Islet of Langerhans (tissue), 1 donor: Measurements from ENCODE around the gene ZNF710.
"Not testable (repeated sequence)": the region's sequence is repeated elsewhere in the genome, so short reads cannot be mapped to it uniquely, and the experiment has no call there.

ENCODE experiments used
- FAIRE-seq: peaks from one replicate; lab custom pipeline; 2011; peaks lifted over from hg19 to GRCh38; lab: Jason Lieb, UNC

The ZNF710 gene

GRCh38 chr15:90104551-90104950 lies 103.4 kb downstream of the ZNF710 start:
- no peak for FAIRE-seq

- FAIRE-seq, result no peak
Observed at GRCh38 chr15:90105521-90105920, 104.4 kb downstream of the ZNF710 start.

GRCh38 chr15:90106522-90107117 lies 105.5 kb downstream of the ZNF710 start:
- no peak for FAIRE-seq

GRCh38 chr15:90108038-90108437 lies 106.9 kb downstream of the ZNF710 start:
- FAIRE-seq, result not testable (repeated sequence)

GRCh38 chr15:90109163-90109751 lies 108.1 kb downstream of the ZNF710 start:
- not testable (repeated sequence) for FAIRE-seq

GRCh38 chr15:90113166-90113565 lies 112.0 kb downstream of the ZNF710 start:
- no peak for FAIRE-seq

GRCh38 chr15:90114451-90114901 lies 113.4 kb downstream of the ZNF710 start:
- FAIRE-seq, result no peak

- no peak for FAIRE-seq
Observed at GRCh38 chr15:90115783-90116182, 114.7 kb downstream of the ZNF710 start.

GRCh38 chr15:90119367-90119766 lies 118.2 kb downstream of the ZNF710 start:
- no peak for FAIRE-seq

GRCh38 chr15:90121086-90121485 lies 120.0 kb downstream of the ZNF710 start:
- FAIRE-seq, result no peak

GRCh38 chr15:90124507-90124906 lies 123.4 kb downstream of the ZNF710 start:
- no peak for FAIRE-seq

- FAIRE-seq, result no peak
Observed at GRCh38 chr15:90126022-90126421, 124.9 kb downstream of the ZNF710 start.

- no peak for FAIRE-seq
Observed at GRCh38 chr15:90126596-90127435, 125.7 kb downstream of the ZNF710 start.

- no peak for FAIRE-seq
Observed at GRCh38 chr15:90130291-90130690, 129.2 kb downstream of the ZNF710 start.
